NCI-H345 (cell line): Measurements from ENCODE around the gene GCHFR.

ENCODE experiments used
- DNase-seq: peaks from one replicate; lab custom pipeline; 2025; lab: John Stamatoyannopoulos, UW

The GCHFR gene

DNA sequence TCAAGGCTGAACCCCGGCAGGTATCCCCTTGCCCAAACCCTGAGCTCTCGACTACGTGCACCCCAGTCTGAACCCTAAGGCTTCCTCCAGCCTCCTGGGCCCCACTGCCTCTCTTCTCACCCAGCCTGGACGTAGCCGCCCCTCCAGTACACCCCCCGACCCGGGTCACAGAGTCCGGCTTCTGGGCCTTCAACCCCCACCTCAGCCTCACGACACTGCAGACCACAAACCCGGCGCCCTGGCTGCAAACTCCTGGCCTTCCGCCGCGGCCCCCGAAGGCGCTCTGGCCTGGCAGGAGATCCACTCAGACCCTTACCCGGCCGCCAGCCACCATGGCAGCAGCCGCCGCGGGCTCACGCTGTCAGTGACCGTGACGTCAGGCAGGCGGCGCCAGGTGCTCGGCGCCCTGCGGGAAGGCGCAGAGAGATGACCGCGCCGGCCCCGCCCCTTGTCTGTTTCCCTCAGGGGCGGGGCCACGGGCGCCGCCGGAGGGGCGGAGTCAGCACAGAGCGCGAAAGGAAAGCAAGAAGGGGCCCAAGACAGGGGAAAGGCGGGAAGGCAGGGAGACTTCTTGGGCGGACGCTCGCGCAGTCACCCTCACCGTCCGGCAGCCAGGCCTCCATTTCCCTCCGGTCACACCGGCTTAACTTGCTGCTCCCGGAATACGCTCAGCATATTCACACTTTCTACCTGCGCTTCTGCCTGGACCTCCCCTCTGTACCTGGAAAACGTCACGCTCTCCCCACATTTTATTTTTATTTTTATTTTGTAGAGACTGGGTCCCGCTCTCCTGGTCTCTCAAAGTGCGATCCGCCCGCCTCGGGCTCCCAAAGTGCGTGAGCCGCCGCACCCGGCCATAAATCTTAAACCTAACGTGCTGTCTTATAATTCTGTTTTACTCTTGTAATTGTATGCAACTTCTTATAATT, 8.7 kb upstream of the GCHFR start, which contains the start of gene RMDN3:
TSS of gene RMDN3 (minus strand) at position 372 of the 929 bp plus-strand sequence. CDS start 471 bp downstream, outside the sequence.
- DNase-seq: peak; percentile 87

GRCh38 chr15:40755812-40756208, 8.1 kb upstream of the GCHFR start:
- peak; percentile 8 for DNase-seq

DNA sequence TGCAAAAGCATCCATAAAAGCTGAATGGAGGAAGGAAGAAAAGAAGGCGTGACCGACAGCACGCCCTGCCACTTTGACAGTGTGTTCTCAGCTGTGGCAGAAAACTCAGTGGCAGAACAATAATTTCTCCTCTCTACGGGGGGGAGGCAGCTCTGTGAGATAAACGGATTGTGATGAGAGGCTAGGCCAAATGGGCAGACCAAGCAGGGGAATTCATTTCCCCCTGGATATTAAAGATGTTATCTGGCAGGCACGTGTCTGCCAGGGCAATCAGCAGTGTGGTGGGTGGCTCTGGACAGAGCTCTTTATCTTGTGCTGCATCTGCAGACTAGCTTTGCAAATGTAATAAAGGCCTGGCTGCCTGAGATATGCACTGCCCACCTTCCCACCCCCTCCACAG, 6.9 kb upstream of the GCHFR start:
- DNase-seq: peak; percentile 48

DNA sequence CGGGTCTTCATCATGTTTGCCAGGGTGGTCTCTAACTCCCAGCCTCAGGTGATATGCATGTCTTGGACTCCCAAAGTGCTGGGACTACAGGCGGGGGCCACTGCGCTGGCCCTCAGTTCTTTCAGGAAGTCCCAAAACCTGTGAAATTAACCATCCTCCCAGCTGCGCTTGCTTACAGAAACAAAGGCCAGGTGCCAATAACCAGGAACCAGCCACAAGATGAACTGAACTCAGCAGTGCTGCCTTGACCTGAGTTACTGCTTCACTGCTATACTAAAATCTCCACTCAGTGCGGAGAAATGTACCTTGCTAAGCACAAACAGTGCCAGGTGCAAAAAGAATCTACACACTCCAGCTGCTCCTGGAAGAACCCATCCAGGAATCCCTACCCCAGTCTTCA, 3.9 kb upstream of the GCHFR start:
- no peak for DNase-seq

GRCh38 chr15:40762919-40763800, 708 bp upstream of the GCHFR start:
- DNase-seq: peak; percentile 54

DNA sequence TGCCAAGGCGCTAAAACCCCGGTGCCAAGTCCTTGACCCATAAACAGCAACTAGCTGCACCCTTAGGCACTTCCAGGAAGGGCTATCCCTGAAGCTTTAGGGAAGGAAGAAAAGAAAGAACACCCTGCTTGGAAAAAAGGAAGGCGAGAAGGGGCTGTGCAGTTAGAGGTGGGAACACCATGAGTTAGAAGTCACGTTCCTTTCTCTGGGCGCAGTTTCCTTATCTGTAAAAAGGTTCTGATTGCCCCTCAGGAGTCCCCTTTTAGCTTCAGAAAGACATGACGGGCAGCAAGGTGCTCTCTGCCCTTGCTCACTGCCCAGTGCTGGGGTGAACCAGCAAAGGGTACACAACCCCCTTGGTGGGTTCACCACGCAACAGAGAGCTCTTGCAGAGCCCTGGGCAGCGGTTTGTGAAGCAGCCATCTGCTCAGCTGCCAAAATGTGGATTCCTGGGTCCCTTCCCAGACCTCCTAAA, 798 bp downstream of the GCHFR start:
- DNase-seq: no peak

DNA sequence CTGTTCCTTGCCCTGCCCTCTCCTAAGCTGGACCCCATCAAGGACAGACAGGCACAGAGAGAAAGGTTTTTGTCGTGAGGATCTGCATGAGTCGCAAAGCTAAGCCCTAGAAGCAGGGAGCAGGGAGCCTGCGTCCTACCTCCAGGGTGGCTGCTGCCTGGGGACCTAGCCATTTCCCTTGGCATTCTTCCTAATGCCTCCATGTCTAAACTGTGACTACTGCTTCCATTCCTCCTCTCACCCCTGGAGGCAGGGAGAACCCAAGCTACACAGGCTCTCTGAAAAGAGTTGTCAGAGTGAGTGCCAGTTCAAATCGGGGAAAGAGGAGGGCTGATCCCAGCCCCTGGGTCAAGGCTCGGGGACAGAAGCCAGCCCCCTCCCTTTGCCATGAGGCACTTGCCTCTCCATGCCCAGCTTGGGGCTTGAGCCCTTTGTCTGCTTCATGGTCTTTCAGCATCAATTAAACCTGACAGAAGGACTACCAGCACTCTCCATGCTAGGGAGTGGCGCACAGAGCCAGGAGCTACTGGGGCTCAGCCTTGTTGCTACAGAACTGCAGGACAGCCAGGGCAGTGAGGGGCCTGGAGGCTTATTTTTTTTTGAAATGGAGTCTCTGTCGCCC, 2.4 kb downstream of the GCHFR start:
- DNase-seq: no peak

GRCh38 chr15:40766906-40767837, 3.3 kb downstream of the GCHFR start:
- DNase-seq: no peak

- DNase-seq: no peak
Observed at GRCh38 chr15:40767838-40768500, 4.1 kb downstream of the GCHFR start.

- no peak for DNase-seq
Observed at GRCh38 chr15:40768521-40769273, 4.8 kb downstream of the GCHFR start.

DNA sequence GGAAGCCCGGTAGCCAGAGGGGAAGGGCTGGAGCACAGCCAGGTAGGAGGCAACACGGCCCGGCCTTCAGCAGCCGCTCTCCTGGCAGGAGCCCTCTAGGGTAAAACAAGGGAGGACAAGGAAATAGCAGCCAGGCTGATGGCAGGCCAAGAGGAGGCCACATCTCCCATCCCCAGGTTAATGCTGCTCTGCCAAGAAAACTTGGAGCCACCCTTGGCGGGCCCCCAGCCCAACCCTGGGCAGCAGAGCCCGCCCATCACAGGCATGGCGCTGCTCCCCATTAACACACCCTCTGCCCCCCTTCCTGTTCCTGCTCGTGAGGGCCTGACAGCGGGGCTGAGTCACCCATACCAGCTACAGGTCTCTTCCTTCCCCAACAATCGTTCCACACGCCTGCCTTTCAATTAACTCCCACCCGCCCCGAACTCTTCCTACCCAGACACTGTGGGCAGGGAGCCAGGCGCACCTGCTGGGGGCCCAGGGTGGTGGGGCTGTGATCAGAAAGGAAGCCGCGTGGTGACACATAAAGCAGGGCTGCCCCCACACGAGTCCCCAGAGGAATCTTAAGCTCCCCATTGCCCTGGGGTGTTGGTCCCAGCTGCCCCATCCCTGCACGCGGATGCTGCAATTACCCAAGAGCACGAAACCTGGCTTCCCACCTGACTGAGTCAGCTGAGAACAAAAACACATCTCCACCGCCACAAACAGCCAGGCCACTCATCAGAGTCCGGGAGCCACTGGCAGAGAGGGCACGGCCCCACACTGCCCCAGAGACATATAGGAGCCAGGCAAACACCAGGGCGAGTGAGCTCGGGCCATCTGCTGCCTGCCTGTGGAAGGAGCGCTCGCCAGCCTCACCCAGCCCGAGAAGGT, 5.6 kb downstream of the GCHFR start, which contains the start of gene C15orf62:
TSS of gene C15orf62 (plus strand) at position 707 of the 873 bp plus-strand sequence. CDS start 516 bp downstream, outside the sequence.
- DNase-seq: peak; percentile 85

- peak; percentile 18 for DNase-seq
Observed at GRCh38 chr15:40770147-40770721, 6.4 kb downstream of the GCHFR start.

GRCh38 chr15:40771242-40771641, 7.4 kb downstream of the GCHFR start:
- DNase-seq: no peak

DNA sequence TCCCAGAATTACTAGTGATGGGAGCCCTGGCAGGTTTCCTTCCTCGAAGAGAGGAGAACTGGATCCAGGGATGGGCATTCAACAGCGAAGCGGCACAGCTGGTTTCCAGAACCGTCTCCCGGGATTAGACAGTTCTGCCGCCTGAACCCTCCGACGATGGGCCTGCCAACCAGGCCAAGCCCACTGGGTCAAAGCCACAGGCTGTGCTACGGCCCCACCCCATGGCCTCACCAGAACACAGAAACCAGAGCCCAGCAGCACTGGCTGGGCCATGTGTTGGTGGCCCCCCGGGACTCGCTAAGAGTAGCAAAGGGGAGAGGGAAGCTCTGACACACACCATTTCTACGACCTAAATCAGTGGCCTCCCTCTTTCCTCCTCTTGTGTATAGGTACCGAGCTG, 8.1 kb downstream of the GCHFR start:
- DNase-seq: no peak

DNA sequence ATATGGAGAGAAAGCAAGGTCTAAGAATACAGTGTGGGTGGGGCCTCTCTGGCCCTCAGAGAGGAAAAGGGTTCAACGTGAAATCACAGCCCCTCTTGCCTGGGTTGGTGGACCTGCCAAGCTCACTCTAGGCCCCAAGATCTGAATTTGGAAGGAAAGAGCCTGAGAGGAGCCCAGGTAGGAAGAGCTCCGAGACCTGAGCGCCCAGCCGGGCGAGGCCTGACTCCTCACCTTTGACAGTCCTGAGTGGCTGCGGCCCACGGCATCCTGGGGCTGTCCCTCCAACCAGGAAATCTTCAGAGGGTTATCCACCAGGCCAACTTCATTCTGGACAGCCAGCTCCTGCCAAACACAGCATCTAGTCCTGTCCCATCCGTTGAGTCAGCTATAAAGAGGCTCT, 9.6 kb downstream of the GCHFR start:
- DNase-seq: no peak

- DNase-seq: no peak
Observed at GRCh38 chr15:40773902-40774301, 10.0 kb downstream of the GCHFR start.

- DNase-seq: no peak
Observed at GRCh38 chr15:40775007-40775406, 11.1 kb downstream of the GCHFR start.
